DMS153 treated with DMSO at 0.1 percent for 48 hours (cell line): ENCODE data around the gene CSGALNACT2.

Source experiments
- DNase-seq: peaks from one replicate; lab custom pipeline; 2025; ENCODE audit not compliant: unreplicated experiment; lab: John Stamatoyannopoulos, UW

CSGALNACT2 gene

GRCh38 chr10:43124574-43125273 is 13.5 kb upstream of the CSGALNACT2 start:
- DNase-seq: no peak

GRCh38 chr10:43125274-43125845 is 12.9 kb upstream of the CSGALNACT2 start:
- no peak for DNase-seq

GRCh38 chr10:43125881-43126731 is 12.1 kb upstream of the CSGALNACT2 start:
- DNase-seq: no peak

DNA sequence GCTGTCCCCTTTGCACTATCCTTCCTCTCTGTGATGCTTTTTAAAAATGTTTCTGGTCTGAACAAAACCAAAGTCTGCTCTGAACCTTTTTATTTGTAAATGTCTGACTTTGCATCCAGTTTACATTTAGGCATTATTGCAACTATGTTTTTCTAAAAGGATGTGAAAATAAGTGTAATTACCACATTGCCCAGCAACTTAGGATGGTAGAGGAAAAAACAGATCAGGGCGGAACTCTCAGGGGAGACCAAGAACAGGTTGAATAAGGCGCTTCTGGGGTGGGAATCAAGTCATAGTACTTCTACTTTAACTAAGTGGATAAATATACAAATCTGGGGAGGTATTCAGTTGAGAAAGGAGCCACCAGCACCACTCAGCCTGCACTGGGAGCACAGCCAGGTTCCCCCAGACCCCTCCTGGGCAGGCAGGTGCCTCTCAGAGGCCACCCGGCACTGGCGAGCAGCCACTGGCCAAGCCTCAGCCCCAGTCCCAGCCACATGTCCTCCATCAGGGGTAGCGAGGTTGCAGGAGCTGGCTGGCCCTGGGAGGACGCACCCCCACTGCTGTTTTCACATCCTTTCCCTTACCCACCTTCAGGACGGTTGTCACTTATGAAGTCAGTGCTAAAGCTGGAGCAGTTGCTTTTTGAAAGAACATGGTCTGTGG is 11.4 kb upstream of the CSGALNACT2 start:
- DNase-seq: no peak

- DNase-seq: no peak
Measured at GRCh38 chr10:43127442-43127841, 10.8 kb upstream of the CSGALNACT2 start.

GRCh38 chr10:43128331-43128730 is 9.9 kb upstream of the CSGALNACT2 start:
- DNase-seq: no peak

GRCh38 chr10:43128958-43129706 is 9.1 kb upstream of the CSGALNACT2 start:
- no peak for DNase-seq

DNA sequence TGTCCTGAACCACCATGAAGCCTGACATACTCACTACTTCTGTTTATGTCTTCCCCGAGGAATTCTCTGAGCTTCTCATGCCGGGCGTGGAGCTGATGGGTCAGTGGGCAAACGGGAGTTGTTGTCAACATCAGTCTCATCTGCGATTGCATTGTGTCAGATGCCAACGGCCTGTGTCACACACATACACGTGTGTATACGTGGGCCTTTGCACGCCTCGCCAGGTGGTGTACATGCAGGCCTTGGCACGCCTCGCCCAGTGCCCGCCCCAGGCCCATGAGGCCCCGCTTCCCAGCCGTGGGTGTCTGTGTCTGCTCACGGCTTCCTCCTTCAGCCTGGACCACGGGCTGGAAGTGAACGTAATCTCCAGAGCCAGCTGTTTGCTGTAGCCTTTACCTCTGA is 7.5 kb upstream of the CSGALNACT2 start:
- no peak for DNase-seq

DNA sequence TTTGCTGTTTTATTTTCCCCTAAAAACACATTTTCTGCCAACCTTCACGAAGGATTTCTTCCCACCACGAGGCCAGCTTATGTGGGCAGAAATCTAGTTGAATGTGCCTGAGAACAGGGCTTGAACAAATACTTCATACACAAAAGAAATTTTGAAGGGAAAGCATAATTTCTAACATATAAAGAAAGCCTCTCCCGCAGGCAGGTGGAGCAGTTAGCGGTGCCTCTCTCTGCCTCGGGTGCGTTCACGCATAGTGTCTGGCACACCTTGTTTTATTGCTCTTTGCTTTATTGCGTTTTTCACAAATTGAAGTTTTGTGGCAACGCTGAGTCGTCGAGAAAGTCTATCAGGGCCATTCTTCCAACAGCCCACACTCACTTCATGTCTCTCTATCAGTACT is 7.0 kb upstream of the CSGALNACT2 start:
- no peak for DNase-seq

DNA sequence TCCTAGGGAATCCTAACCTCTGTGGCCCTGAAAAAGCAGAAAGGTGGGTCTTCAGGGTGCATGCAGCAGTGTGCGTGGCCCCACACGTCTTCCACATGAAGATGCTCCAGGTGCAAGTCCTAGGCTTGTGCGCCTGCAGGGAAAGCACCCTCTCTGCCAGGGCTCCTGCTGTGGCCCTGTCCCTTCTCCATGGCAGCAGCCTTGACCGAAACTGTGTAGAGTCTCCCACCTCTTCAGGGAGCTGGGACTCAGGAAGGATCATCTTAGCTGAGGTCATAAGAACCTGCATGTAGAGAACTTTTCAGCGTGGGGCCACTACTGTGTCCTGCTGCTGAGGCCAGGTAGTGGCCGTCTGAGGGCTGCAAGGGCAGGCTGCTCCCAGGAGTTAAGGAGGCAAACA is 6.3 kb upstream of the CSGALNACT2 start:
- no peak for DNase-seq

GRCh38 chr10:43132867-43133787 is 5.1 kb upstream of the CSGALNACT2 start:
- no peak for DNase-seq

- no peak for DNase-seq
Measured at GRCh38 chr10:43134126-43134905, 3.9 kb upstream of the CSGALNACT2 start.

DNA sequence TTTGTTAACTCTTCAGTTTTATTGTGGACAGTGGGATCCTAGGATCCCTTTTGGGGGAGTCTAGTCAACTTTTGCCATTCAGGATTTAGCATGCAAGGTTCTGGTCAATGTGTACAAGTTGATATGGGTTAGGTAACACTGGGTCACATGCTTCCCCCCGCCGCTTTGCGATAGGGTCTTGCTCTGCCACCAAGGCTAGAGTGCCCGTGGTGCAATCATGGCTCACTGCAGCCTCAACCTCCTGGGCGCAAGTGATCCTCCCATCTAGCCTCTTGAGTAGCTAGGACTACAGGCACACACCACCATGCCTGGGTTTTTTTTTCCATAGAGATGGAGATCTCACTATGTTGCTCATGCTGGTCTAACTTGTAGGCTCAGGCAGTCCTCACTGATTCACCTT is 3.2 kb upstream of the CSGALNACT2 start:
- no peak for DNase-seq

DNA sequence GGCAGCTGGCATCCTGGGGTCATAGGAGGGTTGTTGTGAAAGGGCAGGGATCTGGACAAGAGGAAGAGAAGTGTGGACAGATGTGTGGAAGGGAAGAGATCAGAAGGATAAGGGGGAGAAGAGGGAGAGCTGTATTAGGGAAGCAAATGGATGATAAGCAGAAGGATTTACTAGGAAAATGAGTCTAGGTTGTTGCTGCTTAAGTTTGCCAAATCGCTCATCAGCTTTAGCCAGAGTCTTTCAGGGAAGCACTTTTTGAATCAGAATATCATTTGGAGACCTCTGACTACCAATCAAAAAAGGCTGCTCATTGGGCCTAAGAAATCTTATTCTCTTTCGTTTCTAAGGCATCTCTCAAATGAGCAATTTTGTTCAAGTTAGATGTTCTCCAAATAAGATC is 2.6 kb upstream of the CSGALNACT2 start:
- DNase-seq: no peak

GRCh38 chr10:43136432-43136831 is 1.8 kb upstream of the CSGALNACT2 start:
- no peak for DNase-seq

GRCh38 chr10:43136995-43137716 is 1.1 kb upstream of the CSGALNACT2 start:
- DNase-seq: no peak

GRCh38 chr10:43137717-43138020 is 576 bp upstream of the CSGALNACT2 start:
- peak; percentile 9 for DNase-seq

GRCh38 chr10:43138757-43139241 is 554 bp downstream of the CSGALNACT2 start:
- no peak for DNase-seq
